Prostate gland (tissue), 2 donors: ENCODE results near the gene LTF.

Source experiments
- CTCF ChIP-seq, 4 experiments: fragments of 200-600 bp in 2 of 4; fragments of 450-650 bp in 2 of 4; sonication (generic) in 2 of 4; IDR thresholded peaks; 1 replicate in 3 of 4; 2 replicates in 1 of 4; pipeline ENCODE4 v1.5.1; 2016 to 2019; ENCODE audit warnings: antibody characterized with exemption in 4 of 4, mild to moderate bottlenecking in 2 of 4, moderate library complexity in 2 of 4
- POLR2A ChIP-seq: fragments of 450-650 bp; IDR thresholded peaks from one replicate; pipeline ENCODE4 v1.6.1; 2016; ENCODE audit warnings: antibody characterized with exemption, mild to moderate bottlenecking
- POLR2AphosphoS5 ChIP-seq: sonication (generic); formaldehyde crosslinking; IDR thresholded peaks from one replicate; pipeline ENCODE4 v1.6.1; 2017; ENCODE audit warnings: antibody characterized with exemption

GRCh38 chr3:46468753-46469600 is 4.3 kb upstream of the LTF start:
- TF ChIP-seq CTCF (IDR thresholded peaks at IDR 0.05) (no peak), POLR2AphosphoS5 (no peak), POLR2A (no peak)
